ENCODE results near the gene PGBD4.

GRCh38 chr15:34059476-34059875 lies 42.4 kb upstream of the PGBD4 start:
- TF ChIP-seq CTCF (IDR thresholded peaks at IDR 0.05; ENCODE audit: low read depth, low read length) = no peak
- no peak for TF ChIP-seq POLR2A (IDR thresholded peaks at IDR 0.05; ENCODE audit: extremely low read depth, insufficient read length)
- TF ChIP-seq, protein P1, sequence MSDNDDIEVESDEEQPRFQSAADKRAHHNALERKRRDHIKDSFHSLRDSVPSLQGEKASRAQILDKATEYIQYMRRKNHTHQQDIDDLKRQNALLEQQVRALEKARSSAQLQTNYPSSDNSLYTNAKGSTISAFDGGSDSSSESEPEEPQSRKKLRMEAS (IDR thresholded peaks at IDR 0.05; ENCODE audit: low read depth, low read length) = no peak
- TF ChIP-seq MYC (IDR thresholded peaks at IDR 0.05; ENCODE audit: low read depth, low read length) = no peak

Measured in NB4 (cell line).